BE2C (cell line): Measurements from ENCODE around the gene C19orf81.

Experiments used
- DNase-seq: peaks from one replicate; pipeline ENCODE4 v3.0.0-alpha.2; 2020
- H3K27me3 ChIP-seq: fragments of 250-450 bp; sonication (Bioruptor Pico); 2 replicates; pipeline ENCODE4 v1.5.1; 2020; ENCODE audit warnings: mild to moderate bottlenecking
- H3K36me3 ChIP-seq: fragments of 250-450 bp; sonication (Bioruptor Pico); 2 replicates; pipeline ENCODE4 v1.5.1; 2020; ENCODE audit warnings: mild to moderate bottlenecking
- H3K4me1 ChIP-seq: fragments of 250-450 bp; sonication (Bioruptor Pico); 2 replicates; pipeline ENCODE4 v1.5.1; 2020
- H3K4me3 ChIP-seq: 2 replicates; pipeline ENCODE4 v1.5.1; 2011; ENCODE audit warnings: low read depth, low read length
- H3K9me3 ChIP-seq: fragments of 250-450 bp; sonication (Bioruptor Pico); 2 replicates; pipeline ENCODE4 v1.5.1; 2020
- CTCF ChIP-seq: IDR thresholded peaks from 2 replicates; pipeline ENCODE4 v1.5.1; 2012; ENCODE audit warnings: mild to moderate bottlenecking, low read depth, low read length

C19orf81 gene

DNA sequence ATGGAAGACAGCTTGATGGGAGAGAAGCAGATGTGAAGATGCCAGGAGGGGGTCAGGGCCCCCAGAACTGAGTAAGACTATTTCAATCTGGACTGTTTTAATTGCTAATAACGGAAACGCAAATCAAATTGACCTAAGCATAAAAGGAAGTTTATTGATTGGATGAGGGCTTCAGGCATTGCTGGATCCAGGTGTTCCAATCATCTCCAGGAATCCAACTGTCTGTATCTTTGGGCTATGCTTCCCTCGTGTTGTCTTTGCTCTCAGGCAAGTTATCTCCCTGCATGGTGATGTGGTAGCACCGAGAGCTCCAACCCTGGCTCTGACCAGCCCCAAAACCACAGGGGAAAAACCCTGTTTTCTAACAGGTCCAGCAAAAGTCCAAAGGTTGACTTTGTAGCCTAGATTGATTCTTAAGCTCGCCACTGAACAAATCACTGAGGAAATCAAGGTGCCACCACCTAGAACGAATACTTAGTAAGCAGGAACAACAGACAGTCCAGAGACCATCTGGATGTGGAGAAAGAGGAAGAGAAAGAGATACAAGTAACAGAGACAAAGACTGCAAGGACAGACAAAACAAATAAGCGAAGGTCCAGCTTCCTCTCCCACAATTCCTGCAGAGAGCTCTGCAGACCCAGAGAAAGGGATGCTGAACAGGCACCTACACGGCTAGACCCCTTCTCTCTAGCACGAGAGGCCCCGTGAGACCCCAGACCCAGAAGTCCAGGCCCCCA is 1.2 kb upstream of the C19orf81 start:
- Histone ChIP-seq H3K4me3 (no peak overlapping the region), H3K4me1 (no peaks in the 10 kb centered on the region), H3K9me3 (no peaks in the 10 kb centered on the region), H3K27me3 (peaks cover 23% of the 10 kb centered on the region), H3K36me3 (no peaks in the 10 kb centered on the region)
- no peak for DNase-seq
- no peak for TF ChIP-seq CTCF

DNA sequence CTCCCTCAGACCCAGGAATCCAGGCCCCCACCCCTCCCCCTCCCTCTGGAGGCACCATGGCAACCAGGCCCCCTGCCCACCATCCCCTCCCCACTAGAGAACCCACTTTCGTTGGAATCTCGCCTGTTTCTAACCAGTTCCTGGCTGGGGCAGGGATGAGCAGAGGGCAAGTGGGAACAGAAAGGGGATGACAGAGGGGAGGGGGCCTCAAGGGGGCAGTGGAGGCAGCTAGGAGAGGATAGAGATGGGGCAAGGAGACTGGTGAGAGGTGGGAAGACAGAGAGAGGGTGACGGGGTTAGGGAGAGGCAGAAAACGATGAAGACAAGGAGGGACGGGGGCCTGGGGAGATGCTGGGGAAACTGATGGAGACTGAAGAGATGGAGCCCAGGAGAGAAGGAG is 586 bp upstream of the C19orf81 start:
- no peak for DNase-seq
- no peak overlapping the region for H3K4me3 ChIP-seq
- no peak for TF ChIP-seq CTCF
- H3K4me1 ChIP-seq, result no peaks in the 10 kb centered on the region
- H3K36me3 ChIP-seq, result no peaks in the 10 kb centered on the region
- no peaks in the 10 kb centered on the region for H3K9me3 ChIP-seq
- H3K27me3 ChIP-seq, result peaks cover 25% of the 10 kb centered on the region

- no peaks in the 10 kb centered on the region for H3K9me3 ChIP-seq
- TF ChIP-seq CTCF, result no peak
- peaks cover 11% of the 10 kb centered on the region; the same call in 1 of the 2 replicates for H3K27me3 ChIP-seq
- H3K4me1 ChIP-seq, result no peaks in the 10 kb centered on the region
- no peak overlapping the region for H3K4me3 ChIP-seq
- no peaks in the 10 kb centered on the region for H3K36me3 ChIP-seq
- DNase-seq, result no peak
Observed at GRCh38 chr19:50651174-50651573, 1.9 kb downstream of the C19orf81 start.

- no peak for TF ChIP-seq CTCF
- no peak for DNase-seq
- no peaks in the 10 kb centered on the region for H3K36me3 ChIP-seq
- no peaks in the 10 kb centered on the region for H3K9me3 ChIP-seq
- no peaks in the 10 kb centered on the region for H3K4me1 ChIP-seq
- no peak overlapping the region for H3K4me3 ChIP-seq
- peaks cover 11% of the 10 kb centered on the region; the same call in 1 of the 2 replicates for H3K27me3 ChIP-seq
Observed at GRCh38 chr19:50652722-50653121, 3.5 kb downstream of the C19orf81 start.

DNA sequence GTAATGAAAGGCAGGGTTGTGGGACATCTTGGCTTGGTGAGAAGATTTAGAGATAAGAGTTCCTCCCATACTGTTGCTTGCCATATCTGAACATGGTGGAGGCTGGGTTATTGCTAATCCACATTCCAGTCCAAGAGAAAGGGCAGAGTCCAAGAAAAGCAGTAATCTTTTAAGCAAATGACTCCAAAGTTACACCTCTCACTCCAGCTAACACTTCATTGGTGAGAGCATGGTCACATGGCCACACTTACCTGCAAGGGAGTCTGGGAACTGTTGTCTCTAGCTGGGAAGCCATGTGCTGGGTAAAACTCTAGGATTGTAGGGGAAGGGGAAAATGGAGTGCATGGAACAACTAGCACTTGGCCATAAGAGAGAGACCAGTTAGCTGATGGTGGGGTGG is 5.6 kb downstream of the C19orf81 start:
- H3K9me3 ChIP-seq, result no peaks in the 10 kb centered on the region
- H3K4me1 ChIP-seq, result no peaks in the 10 kb centered on the region
- no peak for TF ChIP-seq CTCF
- no peak for DNase-seq
- H3K27me3 ChIP-seq, result peaks cover 11% of the 10 kb centered on the region; the same call in 1 of the 2 replicates
- H3K4me3 ChIP-seq, result no peak overlapping the region
- no peaks in the 10 kb centered on the region for H3K36me3 ChIP-seq

GRCh38 chr19:50657222-50657669 is 8.0 kb downstream of the C19orf81 start:
- H3K4me1 ChIP-seq, result no peaks in the 10 kb centered on the region
- H3K4me3 ChIP-seq, result peak overlapping the region; percentile 65
- TF ChIP-seq CTCF, result no peak
- H3K27me3 ChIP-seq, result peaks cover 7% of the 10 kb centered on the region; the same call in 1 of the 2 replicates
- H3K36me3 ChIP-seq, result no peaks in the 10 kb centered on the region
- no peak for DNase-seq
- H3K9me3 ChIP-seq, result no peaks in the 10 kb centered on the region
